RPMI7951 (cell line): ENCODE measurements around the gene MMP11. TPM values are rescaled to one million over a fixed set of nuclear protein-coding genes. Genes with fewer than 3 reads are reported as not detected.
A peak's percentile ranks its signal among the peaks of the same experiment; 100 is the strongest.
"Not testable (repeated sequence)": the region's sequence is repeated elsewhere in the genome, so short reads cannot be mapped to it uniquely, and the experiment has no call there.

Source experiments
- DNase-seq: peaks from one replicate; pipeline ENCODE4 v3.0.0-alpha.2; 2012; ENCODE audit warnings: low read depth
- total RNA-seq: library from RNA; depleted of rRNA; stranded (reverse); fragments of >200 nt; shearing (Covaris generic); gene quantifications from 2 replicates; pipeline ENCODE4 v1.2.3, GENCODE V29; 2014; rRNA removed

MMP11 gene, protein sequence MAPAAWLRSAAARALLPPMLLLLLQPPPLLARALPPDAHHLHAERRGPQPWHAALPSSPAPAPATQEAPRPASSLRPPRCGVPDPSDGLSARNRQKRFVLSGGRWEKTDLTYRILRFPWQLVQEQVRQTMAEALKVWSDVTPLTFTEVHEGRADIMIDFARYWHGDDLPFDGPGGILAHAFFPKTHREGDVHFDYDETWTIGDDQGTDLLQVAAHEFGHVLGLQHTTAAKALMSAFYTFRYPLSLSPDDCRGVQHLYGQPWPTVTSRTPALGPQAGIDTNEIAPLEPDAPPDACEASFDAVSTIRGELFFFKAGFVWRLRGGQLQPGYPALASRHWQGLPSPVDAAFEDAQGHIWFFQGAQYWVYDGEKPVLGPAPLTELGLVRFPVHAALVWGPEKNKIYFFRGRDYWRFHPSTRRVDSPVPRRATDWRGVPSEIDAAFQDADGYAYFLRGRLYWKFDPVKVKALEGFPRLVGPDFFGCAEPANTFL
- 52.3 and 55.0 TPM in 2 replicates for total RNA-seq

DNA sequence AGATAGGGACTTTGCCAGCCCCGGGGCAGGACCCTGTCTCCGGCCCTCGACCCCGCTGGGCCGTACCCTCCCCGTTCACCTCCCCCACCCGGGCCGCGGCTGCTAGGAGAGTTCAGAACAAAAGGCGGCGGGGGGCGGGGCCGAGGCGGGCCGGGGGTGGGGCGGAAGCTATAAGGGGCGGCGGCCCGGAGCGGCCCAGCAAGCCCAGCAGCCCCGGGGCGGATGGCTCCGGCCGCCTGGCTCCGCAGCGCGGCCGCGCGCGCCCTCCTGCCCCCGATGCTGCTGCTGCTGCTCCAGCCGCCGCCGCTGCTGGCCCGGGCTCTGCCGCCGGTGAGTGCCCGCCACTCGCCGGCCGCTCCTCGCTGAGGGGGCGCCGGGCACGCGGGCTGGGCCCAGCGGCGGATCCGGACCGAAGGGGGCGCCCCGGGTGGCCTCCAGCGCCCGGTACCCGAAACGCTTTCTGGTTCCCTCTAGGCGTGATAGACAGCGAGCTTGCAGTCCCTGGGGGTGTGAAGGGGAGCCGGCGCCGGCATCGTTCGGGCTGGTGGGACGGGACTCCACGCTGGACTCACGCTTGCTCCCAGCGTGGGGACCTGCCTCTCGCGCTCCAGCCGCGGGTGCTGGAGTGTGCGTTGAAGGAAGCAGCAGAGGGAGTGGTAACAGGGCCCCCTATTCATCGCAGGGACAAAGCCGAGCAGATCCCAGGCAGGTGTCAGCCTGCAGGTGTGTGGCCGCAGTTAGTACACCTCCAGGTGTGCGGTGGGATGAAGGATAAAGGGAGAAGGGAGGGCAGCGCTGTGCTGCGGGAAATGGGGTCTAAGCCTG is at the start of gene MMP11:
MMP11 (plus strand) TSS at position 201 of the 825 bp plus-strand sequence; CDS start at position 223, 22 bp downstream.
- peak; percentile 61 for DNase-seq

DNA sequence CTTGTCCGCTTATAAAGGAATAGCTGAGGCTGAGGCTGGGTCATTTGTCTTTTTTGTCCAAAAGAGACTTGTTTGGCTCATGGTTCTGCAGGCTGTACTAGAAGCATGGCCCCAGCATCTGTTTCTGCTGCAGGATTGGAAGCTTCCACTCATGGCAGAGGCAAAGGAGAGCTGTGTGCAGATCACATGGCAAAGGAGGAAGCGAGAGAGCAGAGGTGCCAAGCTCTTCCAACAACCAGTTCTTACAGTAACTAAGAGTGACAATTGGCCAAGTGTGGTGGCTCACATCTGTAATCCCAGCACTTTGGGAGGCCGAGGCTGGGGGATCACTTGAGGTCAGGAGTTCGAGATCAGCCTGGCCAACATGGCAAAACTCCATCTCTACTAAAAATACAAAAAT is 44.5 kb upstream of the MMP11 start:
- not testable (repeated sequence) for DNase-seq

DNA sequence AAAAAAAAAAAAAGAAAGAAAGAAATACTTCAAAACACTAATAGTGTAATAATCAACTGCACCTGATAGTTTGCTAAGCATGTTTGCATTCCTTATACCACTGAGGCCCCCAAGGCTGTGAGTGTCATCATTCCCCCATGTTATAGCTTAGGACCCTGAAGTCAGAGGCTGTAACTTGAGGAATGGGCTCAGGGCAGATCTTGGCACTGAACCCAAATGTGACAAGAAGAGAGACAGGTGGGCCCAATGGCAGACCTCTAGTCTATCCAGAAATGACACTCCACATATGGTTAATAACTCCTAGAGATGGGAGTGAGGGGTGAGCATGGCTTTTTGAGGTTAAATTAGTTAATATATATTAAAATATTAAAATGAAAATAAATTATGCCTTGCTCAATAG is 35.0 kb upstream of the MMP11 start:
- DNase-seq = no peak

DNA sequence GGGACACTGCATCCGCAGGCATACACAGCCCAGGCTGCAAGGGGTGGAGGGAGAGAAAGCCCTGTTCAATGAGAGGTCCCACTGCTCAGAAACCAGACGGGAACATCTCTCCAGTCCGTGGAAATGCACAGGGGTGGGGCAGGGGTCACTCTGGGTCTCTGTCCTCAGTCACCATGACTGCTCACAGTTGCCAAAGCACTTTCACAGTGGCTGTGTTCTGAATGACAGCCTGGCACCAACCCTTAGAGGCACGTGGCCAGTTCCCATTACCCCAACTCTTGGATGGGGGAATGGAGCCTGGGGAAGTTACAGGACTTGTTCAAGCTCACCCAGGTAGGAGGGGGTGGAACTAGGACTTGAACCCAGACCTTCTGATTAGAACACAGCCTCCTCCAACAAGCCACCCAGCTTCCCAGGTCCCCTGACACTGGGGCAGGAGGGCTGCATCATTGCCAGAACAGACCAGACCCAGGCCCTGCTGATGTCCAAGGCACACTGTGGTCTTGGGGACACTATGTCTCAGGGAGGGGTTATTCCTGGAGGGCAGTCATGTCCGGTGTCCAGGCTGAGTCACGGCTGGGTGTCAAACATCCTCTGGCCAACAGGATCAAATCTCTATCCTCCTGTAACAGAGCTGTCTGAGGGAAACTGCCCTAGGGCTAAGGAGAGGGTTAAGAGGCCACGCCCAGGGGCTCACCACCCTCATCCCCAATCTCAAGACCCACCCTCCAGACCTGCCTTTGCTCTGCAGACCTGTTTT is 30.0 kb upstream of the MMP11 start:
- peak; percentile 32 for DNase-seq

DNA sequence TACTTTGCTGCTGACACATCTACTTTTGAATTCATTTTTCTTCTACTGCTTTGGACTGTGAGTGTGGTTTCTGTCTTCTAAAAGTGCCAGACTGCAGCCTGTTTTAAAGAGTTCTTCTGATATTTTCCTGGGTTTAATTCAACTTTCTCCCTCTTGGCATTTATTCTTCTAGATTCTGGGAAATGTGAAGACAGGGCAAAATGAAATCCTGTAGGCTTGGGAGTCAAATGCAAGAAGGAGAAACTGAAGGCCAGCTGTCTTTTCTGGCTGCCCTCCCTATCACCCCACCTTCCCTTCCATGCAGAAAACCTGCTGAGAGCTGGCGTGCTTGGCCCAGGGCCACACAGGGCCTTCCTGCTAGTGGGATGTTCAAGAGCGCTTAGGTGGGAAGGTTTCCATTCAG is 29.3 kb upstream of the MMP11 start:
- no peak for DNase-seq

DNA sequence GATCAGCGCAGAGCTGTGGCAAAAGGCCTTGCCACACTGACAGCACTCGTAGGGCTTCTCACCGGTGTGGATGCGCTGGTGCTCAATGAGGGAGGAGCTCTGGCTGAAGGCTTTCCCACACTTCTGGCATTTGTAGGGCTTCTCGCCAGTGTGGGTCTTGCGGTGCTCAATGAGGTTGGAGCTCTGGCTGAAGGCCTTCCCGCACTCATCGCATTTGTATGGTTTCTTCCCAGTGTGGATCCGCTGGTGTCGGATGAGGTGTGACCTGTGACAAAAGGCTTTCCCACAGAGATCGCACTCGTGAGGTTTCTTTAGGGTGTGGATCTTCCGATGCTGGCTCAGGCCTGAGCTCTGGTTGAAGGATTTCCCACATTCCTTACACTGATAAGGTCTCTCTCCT is 28.6 kb upstream of the MMP11 start:
- DNase-seq = no peak

DNA sequence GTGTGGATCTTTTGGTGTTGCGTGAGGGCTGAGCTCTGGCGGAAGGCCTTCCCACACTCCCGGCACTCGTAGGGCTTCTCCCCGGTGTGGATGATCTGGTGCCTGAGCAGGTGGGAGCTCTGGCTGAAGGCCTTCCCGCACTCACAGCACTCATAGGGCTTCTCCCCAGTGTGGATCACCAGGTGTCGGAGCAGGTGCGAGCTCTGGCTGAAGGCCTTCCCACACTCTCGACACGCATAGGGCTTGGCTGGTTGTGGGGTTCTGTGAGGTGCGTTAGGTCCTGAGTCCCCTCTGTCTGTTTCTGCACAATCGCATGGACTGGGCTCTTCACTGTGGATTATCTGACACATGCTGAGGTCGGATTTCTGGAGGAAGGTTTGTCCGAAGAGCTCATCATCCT is 28.2 kb upstream of the MMP11 start:
- DNase-seq = no peak

DNA sequence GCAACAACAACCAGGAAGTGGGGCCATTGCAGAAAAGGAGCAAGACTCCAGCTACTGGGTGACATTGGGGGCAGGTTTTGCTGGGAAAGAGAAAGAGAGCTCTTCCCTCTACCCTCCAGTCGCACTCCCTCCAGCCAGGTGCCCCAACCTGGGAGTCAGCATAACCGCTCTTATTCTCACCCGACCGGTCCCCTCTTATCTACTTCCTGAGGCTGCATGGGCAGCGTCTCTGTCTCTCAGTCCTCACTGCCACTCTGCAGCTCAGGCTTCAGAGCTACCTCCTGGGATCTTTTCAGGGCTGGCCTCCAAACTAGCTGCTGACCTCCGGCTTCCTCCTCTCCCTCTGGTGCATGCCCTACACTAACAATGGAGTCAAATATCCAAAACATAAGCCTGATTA is 26.9 kb upstream of the MMP11 start:
- DNase-seq = no peak

DNA sequence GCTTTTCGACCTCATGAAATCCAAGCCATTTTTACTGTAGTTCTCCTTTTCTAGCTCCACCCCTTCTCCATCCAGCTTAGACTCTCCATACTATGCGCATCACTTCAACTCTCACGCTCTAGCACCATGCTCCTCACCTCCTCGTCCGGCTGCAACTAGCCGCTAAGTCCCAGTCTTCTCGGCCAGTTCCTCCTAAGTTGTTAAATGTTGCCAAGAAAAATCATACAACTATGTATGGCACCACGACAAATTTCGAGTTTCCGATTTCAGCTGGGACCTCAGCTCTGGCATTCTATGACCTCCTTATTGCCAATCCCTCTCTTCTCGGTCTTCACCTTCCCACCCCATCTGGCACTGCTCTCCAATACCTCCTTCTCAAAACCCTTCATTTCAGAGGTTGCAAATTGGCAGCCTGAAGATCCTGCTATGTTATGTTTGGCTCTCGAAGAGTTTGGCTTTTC is 22.8 kb upstream of the MMP11 start:
- DNase-seq = no peak

DNA sequence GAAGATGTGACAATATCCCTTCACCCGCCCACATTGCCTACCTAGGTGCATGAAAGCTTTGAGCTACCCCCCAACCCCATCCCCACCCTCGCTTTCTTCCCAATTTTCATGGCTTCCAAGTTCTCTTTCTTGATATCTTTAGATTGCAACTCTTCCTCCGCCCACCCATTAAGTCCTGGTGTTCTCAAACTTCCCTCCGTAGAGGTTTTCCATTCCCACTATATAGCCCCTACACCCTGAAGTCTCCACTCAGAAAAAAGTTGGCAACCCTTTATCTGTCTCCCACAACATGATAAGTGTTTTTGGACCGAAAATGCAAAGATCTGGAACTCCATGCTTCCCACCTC is 22.3 kb upstream of the MMP11 start:
- no peak for DNase-seq

DNA sequence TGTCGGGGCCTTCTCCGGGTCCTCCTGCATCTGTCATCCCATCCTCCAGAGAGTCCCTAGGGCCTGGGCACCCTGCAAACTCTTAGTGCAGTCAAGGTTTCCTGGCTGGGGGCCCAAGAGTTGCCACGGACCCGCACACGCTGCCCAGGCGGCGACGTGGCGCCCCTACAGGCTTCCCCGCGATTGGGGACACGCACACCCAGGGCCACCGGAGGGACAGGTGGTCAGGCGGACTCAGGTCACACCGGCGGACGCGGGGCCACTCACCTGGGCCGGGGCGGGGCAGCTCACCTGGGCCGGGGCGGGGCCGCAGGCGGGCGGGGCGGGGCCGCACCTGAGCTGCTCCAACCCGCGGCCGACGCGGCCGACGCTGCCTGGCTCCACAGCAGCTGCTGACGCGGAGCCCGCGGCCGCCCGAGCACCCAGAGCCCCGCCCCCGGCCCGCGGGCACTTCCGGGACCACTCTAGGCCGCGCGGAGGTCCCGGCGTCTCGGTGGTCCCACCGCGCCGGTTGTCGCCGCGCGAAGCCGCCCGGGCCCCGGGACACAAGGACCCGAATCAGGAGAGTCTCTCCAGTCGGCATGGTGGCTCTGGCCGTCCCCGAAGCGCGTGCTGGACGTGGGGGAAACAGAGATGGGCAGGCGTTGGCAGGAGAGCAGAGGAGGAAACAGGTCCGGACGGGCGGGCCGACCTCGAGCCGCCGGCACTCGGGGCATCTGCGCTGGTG is 21.8 kb upstream of the MMP11 start, which contains the start of gene ZNF70:
ZNF70 (minus strand) TSS at position 399 of the 727 bp plus-strand sequence. CDS start 5,972 bp downstream, outside the sequence.
- DNase-seq = peak; percentile 75

DNA sequence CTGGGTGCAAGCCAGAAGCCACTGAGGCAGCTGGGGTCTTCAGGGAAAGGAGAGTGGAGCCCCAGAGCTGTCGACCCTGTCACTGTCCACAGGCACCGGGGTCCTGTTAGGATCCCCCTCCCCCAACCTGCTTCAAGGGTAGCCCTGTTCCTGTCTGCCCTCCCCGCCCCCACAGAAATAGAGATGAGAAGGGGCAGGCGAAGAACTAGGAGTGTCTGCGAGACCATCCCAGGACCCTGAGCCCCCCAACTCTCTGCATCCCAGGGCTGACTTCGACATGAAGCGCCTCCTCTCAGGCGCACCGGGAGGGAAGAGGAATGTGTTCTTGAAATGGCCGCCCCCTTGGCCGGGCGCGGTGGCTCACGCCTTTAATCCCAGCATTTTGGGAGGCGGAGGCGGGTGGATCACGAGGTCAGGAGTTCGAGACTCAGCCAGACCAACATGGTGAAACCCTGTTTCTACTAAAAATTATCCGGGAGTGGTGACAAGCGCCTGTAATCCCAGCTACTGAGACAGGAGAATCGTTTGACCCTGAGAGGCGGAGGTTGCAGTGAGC is 21.1 kb upstream of the MMP11 start:
- DNase-seq = no peak

DNA sequence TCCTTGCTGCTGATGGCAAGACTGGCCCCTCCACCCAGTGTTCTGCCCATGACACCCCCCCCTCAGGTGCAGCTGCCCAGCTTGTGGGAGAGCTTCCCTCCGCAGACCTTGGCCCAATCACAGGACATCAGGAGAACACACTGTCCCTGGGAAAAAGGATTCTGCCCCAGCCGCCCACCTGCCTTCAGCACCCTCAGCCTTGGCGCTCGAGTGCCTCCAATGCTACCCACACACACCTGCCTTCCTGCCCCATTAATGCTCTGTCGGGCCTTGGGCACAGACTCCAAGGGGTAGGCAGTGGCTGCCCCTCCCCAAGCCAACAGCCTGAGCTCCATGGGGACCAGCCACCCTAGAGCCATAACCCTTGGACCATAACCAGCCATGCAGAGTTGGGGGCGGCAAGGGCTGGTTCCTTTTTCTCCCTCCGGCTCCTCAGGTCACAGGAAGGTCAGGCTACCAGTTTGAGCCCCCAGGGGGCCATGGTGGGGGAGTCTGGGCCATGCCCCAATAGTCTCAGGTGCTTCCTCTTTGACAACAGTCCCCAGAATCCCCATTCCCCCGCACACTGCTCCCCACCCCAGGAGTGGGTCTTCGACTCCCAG is 20.5 kb upstream of the MMP11 start:
- no peak for DNase-seq

DNA sequence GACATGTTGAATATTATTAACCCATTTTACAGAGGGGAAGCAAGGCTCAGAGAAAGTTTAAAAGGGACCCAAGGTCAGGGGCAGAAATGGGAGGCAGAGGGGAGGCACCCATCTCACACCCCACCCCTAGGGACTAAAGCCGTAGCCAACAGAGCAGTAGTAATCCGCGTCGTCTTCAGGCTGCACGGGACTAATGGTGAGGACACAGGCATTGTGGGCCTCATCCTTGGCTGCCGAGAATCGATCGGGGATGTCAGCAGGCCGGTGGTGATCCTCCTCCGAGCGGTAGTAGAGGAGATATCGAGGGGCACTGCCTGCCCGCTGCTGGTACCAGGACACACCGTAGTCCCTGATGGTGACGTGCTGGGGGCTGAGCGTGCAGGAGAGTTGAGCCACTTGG is 19.9 kb upstream of the MMP11 start:
- DNase-seq = no peak

DNA sequence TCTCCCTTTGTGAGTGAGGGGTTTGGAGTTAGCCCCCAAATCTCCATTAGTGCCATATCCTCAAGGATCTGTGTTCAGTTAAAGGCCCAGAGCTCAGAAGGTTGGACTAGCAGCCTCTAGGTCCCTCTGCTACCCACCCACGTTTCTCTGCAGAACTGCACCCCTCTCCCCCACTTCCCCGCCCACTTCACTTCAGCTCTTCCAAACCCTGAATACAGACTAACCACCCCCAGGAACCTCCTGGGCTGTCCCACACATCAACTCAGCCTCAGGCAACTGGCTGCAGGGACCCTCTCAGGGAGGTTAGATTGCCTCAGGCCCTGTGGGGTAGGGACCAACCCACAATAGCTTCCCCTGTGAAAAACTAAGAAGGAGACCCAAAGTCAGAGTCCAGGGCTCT is 19.3 kb upstream of the MMP11 start:
- DNase-seq = no peak

DNA sequence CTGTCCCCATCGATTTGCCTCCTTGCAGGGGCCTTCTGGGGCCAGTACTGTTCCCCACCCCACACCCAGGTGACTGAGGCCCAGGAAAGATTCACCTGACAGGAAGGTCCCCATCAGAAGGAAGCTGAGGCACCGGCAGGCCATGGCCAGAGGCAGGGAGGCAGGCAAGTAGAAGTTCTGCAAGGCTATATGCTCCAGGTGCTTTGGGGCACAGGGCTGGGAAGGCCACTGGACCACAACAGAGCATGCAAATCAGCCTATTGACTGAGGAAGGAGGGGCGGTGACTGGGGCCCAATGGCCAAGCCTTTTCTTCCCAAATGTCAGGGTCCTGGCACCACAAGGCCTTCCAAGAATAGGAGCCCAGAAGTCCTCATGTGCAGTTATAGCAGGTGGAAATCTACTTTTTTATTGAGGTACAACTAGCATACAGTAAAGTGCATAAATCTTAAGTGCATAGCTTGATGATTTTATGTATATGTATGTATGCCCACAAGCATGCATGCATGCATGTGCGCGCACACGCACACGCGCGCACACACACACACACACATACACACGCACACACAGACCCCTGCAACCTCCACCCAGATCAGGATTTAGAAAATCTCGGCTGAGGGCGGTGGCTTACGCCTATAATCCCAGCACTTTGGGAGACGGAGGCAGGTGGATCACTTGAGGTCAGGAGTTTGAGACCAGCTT is 18.3 kb upstream of the MMP11 start, which contains the start of gene VPREB3:
VPREB3 (minus strand) TSS at position 206 of the 700 bp plus-strand sequence; CDS start at position 144, 62 bp downstream.
- DNase-seq = no peak

DNA sequence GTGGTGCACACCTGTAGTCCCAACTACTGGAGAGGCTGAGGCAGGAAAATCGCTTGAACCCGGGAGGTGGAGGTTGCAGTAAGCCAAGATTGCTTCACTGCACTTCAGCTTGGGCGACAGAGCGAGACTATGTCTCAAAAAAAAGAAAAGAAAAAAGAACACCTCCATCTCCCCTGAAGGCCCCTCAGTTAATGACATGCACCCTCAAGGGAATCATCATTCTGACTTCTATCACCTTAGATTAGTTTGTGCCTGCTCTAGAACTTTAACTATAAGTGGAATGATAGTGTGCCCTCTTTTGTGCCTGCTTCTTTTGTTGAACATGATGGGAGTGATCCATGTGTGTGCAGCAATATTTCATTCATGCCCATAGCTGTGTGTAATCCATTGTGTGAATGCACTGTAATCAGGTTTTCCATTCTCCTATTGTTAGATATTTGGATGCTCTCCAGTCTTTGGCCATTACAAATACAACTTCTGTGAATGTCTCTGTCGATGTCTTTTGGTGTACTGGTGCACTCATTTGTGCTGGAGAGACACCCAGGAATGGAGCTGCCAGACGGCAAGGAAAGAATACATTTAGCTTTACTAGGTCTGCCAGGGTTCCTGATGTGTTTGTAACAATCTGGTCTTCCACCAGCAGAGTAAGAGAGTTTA is 17.5 kb upstream of the MMP11 start:
- DNase-seq = no peak

DNA sequence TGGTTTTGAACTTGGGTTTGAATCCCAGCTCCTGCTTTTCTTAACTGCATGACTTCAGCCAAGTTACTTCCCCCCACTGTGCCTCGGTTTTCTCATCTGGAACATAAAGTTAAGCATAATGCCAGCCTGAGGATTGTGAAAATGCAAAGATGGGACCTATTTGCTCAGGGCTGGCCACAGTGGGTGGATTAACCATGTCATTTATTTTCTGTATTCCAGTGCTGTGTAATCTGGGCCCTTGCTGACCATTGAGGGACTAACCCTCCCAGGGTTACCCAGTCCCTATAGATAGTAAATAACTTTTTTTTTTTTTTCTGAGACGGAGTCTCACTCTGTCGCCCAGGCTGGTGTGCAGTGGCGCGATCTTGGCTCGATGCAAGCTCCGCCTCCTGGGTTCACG is 16.9 kb upstream of the MMP11 start:
- DNase-seq = no peak

DNA sequence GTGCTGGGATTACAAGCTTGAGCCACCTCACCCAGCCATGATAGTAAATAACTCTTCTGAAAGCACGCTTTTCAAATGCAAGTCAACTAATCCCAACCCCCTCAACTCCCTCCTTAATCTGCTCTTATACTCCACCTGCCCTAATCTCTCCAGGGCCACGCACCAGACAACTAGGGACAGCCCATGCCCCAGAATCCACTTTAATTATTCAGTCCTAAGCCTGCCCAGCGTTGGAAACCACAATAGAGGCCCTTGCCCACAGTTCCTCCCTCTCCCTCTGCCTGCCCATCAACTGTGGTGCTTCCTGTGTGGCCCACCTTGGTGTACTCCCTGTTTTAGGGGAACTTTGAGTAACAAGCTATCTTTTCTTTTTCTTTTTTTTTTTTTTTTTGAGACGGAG is 15.8 kb upstream of the MMP11 start:
- no peak for DNase-seq
